Cardiac fibroblast (primary cell): ENCODE results near the gene PDPK1.
"Not testable (repeated sequence)": the region's sequence is repeated elsewhere in the genome, so short reads cannot be mapped to it uniquely, and the experiment has no call there.

ENCODE experiments used
- DNase-seq, 2 donors: peaks; one replicate each; pipeline versions ENCODE4 v3.0.0 to v3.0.0-alpha.2; 2010; ENCODE audit warnings: low read depth in 2 of 2
- H3K4me3 ChIP-seq, 2 donors: replicated peaks in 1 of 2; 1 replicate in 1 of 2; 2 replicates in 1 of 2; pipeline ENCODE4 v1.5.1; 2011; ENCODE audit warnings: low read depth in 2 of 2, low read length in 2 of 2, mild to moderate bottlenecking in 2 of 2, moderate library complexity in 1 of 2
- CTCF ChIP-seq: IDR thresholded peaks from one replicate; pipeline ENCODE4 v1.5.1; 2011; ENCODE audit warnings: low read depth, mild to moderate bottlenecking, low read length, inconsistent platforms

PDPK1 gene

GRCh38 chr16:2535625-2536013 lies 2.2 kb upstream of the PDPK1 start:
- no peak overlapping the region for H3K4me3 ChIP-seq
- no peak for TF ChIP-seq CTCF
- DNase-seq = peak; percentile 67 to 79

- DNase-seq, H3K4me3 ChIP-seq: not testable (repeated sequence)
Measured at GRCh38 chr16:2539192-2539844, 1.5 kb downstream of the PDPK1 start.

- DNase-seq = peak; percentile 33 to 47
- TF ChIP-seq CTCF = peak; percentile 31
- not testable (repeated sequence) for H3K4me3 ChIP-seq
Measured at GRCh38 chr16:2539845-2540458, 2.1 kb downstream of the PDPK1 start.

GRCh38 chr16:2540912-2541311 lies 3.1 kb downstream of the PDPK1 start:
- not testable (repeated sequence) for H3K4me3 ChIP-seq, DNase-seq

DNA sequence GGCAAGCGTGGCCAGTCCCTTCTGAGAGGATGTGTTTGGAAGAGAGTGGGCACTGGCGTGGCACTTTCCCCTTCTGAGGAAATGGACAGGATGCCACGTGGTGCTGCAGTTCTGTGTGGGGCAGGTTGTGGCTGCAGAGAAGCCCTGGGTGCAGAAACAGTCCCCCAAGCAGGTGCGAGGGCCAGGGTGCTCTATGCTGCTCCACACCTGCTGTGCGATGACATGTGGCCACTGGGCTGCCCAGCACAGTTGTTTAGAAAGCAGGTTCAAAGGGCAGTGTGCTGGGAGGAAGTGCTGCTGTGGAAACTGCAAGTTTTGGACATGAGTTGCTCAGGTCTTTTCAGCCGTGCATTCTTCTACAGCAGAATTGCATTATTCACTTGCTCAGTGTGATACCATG lies 3.6 kb downstream of the PDPK1 start:
- H3K4me3 ChIP-seq, DNase-seq: not testable (repeated sequence)

- H3K4me3 ChIP-seq, DNase-seq: not testable (repeated sequence)
Measured at GRCh38 chr16:2543771-2544170, 6.0 kb downstream of the PDPK1 start.

DNA sequence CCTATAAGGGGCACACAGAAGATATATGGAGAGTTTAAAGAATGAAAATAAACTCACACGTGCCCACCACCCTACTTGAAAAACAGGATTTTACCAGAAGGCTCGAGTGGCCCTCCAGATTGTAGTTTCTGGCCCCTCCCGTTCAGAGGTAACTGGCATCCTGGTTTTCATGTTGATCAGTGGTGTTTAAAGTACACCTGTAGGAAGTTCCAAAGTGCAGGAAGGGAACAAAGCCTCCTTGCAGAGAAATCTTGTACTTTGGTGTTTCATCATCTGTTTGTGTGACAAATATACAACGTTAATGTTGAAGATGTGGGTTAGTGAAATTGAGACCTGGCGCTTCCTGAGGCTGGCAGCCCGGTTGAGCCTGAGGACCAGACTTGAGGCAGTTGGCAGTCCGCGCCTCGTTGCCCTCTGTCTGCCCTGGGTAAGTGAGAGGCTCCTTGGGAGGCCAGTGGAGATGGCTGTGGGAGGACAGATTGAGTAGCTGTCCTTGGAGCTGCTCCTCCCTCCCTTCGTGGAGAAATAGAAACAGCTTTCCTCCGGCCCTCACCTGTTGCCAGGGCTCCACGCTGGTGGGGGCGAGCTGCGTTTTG lies 12.6 kb downstream of the PDPK1 start:
- DNase-seq, H3K4me3 ChIP-seq: not testable (repeated sequence)

DNA sequence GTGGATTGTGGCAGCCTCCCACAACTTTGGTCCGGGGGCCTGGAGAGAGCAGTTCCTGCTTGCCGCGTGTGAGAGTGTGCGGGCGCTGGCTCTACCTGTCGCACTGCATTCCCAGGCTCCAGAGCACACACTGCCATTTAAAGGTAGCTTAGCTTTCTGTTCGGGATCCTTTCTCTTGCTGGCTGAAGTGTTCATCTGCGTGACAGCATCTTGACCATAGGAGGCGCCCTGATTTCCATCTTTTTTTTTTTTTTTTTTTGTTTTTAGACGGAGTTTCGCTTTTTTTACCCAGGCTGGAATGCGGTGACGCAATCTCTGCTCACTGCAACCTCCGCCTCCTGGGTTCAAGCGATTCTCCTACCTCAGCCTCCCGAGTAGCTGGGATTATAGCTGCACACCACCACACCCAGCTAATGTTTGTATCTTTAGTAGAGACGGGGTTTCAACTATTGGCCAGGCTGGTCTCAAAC lies 13.6 kb downstream of the PDPK1 start:
- not testable (repeated sequence) for H3K4me3 ChIP-seq
- TF ChIP-seq CTCF = peak; percentile 4
- peak; percentile 32 to 57 for DNase-seq

DNA sequence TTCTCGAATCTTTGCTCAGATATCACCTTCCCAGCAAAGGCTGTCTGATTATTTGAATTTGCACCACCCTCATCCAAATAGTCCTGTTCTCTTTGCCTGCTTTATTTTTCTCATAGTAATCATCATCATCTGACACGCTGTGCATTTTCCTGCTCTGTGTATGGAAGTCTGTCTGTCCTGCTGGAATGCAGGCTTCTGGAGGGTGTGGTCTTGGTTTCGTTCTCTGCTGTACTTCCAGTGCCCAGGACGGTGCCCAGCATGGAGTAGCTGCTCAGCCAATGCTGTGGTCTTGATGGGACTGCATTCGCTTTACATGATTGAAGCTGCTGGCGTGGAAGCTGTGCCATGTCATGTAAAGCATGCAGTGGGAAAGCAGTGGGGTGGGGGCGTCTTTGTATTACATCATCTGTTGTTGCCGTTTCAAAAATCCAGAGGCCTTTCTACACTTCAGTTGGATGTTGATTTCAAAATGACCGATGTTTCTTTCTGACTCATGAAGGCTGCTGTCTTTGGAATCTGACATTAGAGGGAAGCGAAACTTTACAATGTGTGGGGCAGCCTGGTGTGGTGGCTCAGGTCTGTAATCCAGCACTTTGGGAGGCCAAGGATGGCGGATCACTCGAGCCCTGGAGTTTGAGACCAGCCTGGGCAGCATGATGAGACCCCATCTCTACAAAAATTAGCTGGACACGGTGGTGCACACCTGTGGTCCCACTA lies 17.0 kb downstream of the PDPK1 start:
- DNase-seq, H3K4me3 ChIP-seq: not testable (repeated sequence)

GRCh38 chr16:2557150-2557549 lies 19.3 kb downstream of the PDPK1 start:
- not testable (repeated sequence) for H3K4me3 ChIP-seq, DNase-seq

GRCh38 chr16:2560131-2560797 lies 22.4 kb downstream of the PDPK1 start:
- not testable (repeated sequence) for H3K4me3 ChIP-seq, DNase-seq
